Chondrocyte (in vitro differentiated cells): Measurements from ENCODE around the gene CHAT. TPM values are rescaled to one million over a fixed set of nuclear protein-coding genes. Genes with fewer than 3 reads are reported as not detected.

Experiments used
- DNase-seq: peaks from one replicate; pipeline ENCODE4 v3.0.0; 2021; ENCODE audit warnings: mixed read lengths, low spot score
- H3K27ac Mint-ChIP-seq: one replicate; pipeline ENCODE4 v1.8.0; 2021; ENCODE audit warnings: mild to moderate bottlenecking, moderate library complexity, mixed read lengths; ENCODE audit not compliant: unreplicated experiment
- H3K27me3 Mint-ChIP-seq: 2 replicates; pipeline ENCODE4 v1.8.0; 2021; ENCODE audit warnings: low read depth, mixed read lengths
- H3K36me3 Mint-ChIP-seq: 2 replicates; pipeline ENCODE4 v1.8.0; 2021; ENCODE audit warnings: low read depth, mixed read lengths
- H3K4me1 Mint-ChIP-seq: 2 replicates; pipeline ENCODE4 v1.8.0; 2021; ENCODE audit warnings: low read depth, mild to moderate bottlenecking, mixed read lengths
- H3K4me3 Mint-ChIP-seq: one replicate; pipeline ENCODE4 v1.8.0; 2021; ENCODE audit warnings: mild to moderate bottlenecking, moderate library complexity, mixed read lengths; ENCODE audit not compliant: unreplicated experiment
- H3K9me3 Mint-ChIP-seq: 2 replicates; pipeline ENCODE4 v1.8.0; 2021; ENCODE audit warnings: low read depth, mixed read lengths
- total RNA-seq: library from RNA; stranded (reverse); gene quantifications from 3 replicates; pipeline ENCODE4 v1.2.1, GENCODE V29; 2021
- TF ChIP-seq, protein P1 (sequence below): fragments of 200-600 bp; sonication (generic); IDR thresholded peaks from 2 replicates; pipeline ENCODE4 v1.5.0; 2021; ENCODE audit warnings: antibody characterized with exemption, mild to moderate bottlenecking, moderate library complexity

The CHAT gene
- total RNA-seq, 1 donor from 2014 or later: not detected

DNA sequence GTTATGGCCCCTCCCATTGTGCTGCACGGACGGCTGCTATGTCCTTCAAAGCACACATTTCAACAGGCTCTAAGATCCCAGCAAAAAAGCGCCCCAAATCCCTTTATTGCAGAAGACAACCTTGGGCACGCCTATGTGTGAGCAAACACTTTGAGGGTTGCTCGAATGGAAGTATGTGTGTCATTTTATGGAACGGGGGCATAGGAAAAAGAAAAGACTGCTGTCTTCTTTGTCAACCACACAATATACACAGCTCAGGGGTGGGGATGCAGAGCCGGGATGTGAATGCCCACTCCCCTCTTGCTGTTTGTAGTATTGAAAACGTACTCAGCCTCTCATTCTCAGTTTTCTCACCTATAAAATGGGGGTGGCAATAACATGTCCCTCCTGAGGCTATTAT lies 97.6 kb downstream of the CHAT start:
- H3K4me3 Mint-ChIP-seq: no peak overlapping the region
- H3K27ac Mint-ChIP-seq: no peak overlapping the region
- peaks cover 8% of the 10 kb centered on the region for H3K9me3 Mint-ChIP-seq
- no peaks in the 10 kb centered on the region for H3K36me3 Mint-ChIP-seq
- DNase-seq: no peak
- H3K27me3 Mint-ChIP-seq: peaks cover 13% of the 10 kb centered on the region
- no peaks in the 10 kb centered on the region for H3K4me1 Mint-ChIP-seq
- TF ChIP-seq, protein P1, sequence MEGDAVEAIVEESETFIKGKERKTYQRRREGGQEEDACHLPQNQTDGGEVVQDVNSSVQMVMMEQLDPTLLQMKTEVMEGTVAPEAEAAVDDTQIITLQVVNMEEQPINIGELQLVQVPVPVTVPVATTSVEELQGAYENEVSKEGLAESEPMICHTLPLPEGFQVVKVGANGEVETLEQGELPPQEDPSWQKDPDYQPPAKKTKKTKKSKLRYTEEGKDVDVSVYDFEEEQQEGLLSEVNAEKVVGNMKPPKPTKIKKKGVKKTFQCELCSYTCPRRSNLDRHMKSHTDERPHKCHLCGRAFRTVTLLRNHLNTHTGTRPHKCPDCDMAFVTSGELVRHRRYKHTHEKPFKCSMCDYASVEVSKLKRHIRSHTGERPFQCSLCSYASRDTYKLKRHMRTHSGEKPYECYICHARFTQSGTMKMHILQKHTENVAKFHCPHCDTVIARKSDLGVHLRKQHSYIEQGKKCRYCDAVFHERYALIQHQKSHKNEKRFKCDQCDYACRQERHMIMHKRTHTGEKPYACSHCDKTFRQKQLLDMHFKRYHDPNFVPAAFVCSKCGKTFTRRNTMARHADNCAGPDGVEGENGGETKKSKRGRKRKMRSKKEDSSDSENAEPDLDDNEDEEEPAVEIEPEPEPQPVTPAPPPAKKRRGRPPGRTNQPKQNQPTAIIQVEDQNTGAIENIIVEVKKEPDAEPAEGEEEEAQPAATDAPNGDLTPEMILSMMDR: no peak

DNA sequence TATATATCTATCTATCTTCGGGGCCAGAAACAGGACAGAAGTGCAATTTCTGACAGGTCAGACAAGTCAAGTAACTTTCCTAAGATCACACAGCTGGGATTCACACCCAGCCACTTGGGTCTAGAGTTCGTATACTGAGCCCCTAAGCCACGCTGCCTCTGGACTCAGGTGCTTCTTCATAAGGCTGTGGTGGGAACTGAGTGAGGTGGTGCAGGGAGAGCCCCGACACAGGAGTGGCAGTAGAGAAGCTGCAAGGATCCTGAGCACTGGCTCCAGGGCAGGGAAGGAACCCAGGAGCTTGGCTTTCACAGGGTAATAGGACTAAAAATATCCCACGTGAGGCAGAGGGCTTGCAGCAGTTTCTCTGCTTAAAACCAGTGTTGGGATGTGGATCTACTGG lies 99.4 kb downstream of the CHAT start:
- Mint-ChIP-seq H3K4me3 (no peak overlapping the region), H3K27ac (no peak overlapping the region), H3K4me1 (no peaks in the 10 kb centered on the region), H3K36me3 (no peaks in the 10 kb centered on the region), H3K9me3 (peaks cover 8% of the 10 kb centered on the region), H3K27me3 (peaks cover 14% of the 10 kb centered on the region)
- no peak for DNase-seq
- TF ChIP-seq, protein P1: no peak

Other genes starting within 250 kb of the CHAT start
- gene DRGX, start 217.9 kb upstream of the CHAT start, total RNA-seq: not detected in 3 replicates
- 40.2 to 79.8 TPM (median 41.5 TPM) in 3 replicates for gene ERCC6, start 74.9 kb upstream of the CHAT start, total RNA-seq
- gene SLC18A3, start 3.7 kb upstream of the CHAT start, total RNA-seq: not detected in 3 replicates
- not detected in 3 replicates for gene C10orf53, start 65.6 kb downstream of the CHAT start, total RNA-seq
- 0.36 to 0.45 TPM (median 0.44 TPM) in 3 replicates for gene OGDHL, start 148.3 kb downstream of the CHAT start, total RNA-seq